HG03565 (cell line): ENCODE measurements around the gene POLR2H.

Experiments
- ATAC-seq: cut with Tn5 transposase; IDR thresholded peaks from one replicate; pipeline ENCODE4 v1.9.1; 2021; ENCODE audit warnings: mild to moderate bottlenecking, moderate library complexity; ENCODE audit not compliant: unreplicated experiment

POLR2H gene

GRCh38 chr3:184368116-184368515 lies 6.6 kb downstream of the POLR2H start:
- no peak for ATAC-seq

- ATAC-seq, result no peak
Observed at GRCh38 chr3:184368586-184369183, 7.2 kb downstream of the POLR2H start.

GRCh38 chr3:184371570-184372018 lies 10.1 kb downstream of the POLR2H start:
- ATAC-seq, result peak; percentile 61

- ATAC-seq, result no peak
Observed at GRCh38 chr3:184372296-184372821, 10.8 kb downstream of the POLR2H start.

GRCh38 chr3:184372911-184373310 lies 11.4 kb downstream of the POLR2H start:
- ATAC-seq, result no peak

GRCh38 chr3:184373422-184373821 lies 11.9 kb downstream of the POLR2H start:
- ATAC-seq, result no peak

- no peak for ATAC-seq
Observed at GRCh38 chr3:184375747-184376461, 14.4 kb downstream of the POLR2H start.

GRCh38 chr3:184377374-184377773 lies 15.9 kb downstream of the POLR2H start:
- ATAC-seq, result no peak

GRCh38 chr3:184377882-184378445 lies 16.5 kb downstream of the POLR2H start, which contains the start of gene THPO:
Gene THPO, minus strand, starts transcription at chr3:184378207. Its CDS starts 1,948 bp downstream, at chr3:184376259.
- ATAC-seq, result no peak

GRCh38 chr3:184378651-184379357 lies 17.3 kb downstream of the POLR2H start:
- no peak for ATAC-seq

- no peak for ATAC-seq
Observed at GRCh38 chr3:184379358-184380184, 18.1 kb downstream of the POLR2H start, which contains the start of gene CHRD. Gene CHRD, plus strand, starts transcription at chr3:184380054. Its CDS starts 265 bp downstream, at chr3:184380319.

GRCh38 chr3:184380185-184380626 lies 18.7 kb downstream of the POLR2H start:
- ATAC-seq, result no peak

GRCh38 chr3:184380627-184381260 lies 19.2 kb downstream of the POLR2H start:
- no peak for ATAC-seq

GRCh38 chr3:184381261-184382224 lies 20.0 kb downstream of the POLR2H start:
- ATAC-seq, result no peak

GRCh38 chr3:184382326-184383032 lies 21.0 kb downstream of the POLR2H start:
- ATAC-seq, result no peak

- no peak for ATAC-seq
Observed at GRCh38 chr3:184383033-184383740, 21.7 kb downstream of the POLR2H start.

GRCh38 chr3:184384342-184384741 lies 22.8 kb downstream of the POLR2H start:
- ATAC-seq, result no peak
